Stomach (tissue), 9 donors: Measurements from ENCODE around the gene TMOD2. TPM values are rescaled to one million over a fixed set of nuclear protein-coding genes. Genes with fewer than 3 reads are reported as not detected.

ENCODE experiments used
- DNase-seq, 2 donors: peaks; one replicate each; pipeline versions ENCODE4 v3.0.0 to v3.0.0-alpha.2; 2013 to 2019
- H3K27ac ChIP-seq, 5 donors: fragments of 200-600 bp in 4 of 5; sonication (generic) in 4 of 5; one replicate each; pipeline ENCODE4 v1.5.1; 2013 to 2019; ENCODE audit warnings: mild to moderate bottlenecking in 1 of 5, moderate library complexity in 1 of 5
- H3K27me3 ChIP-seq, 3 donors: fragments of 200-600 bp; sonication (generic); one replicate each; pipeline ENCODE4 v1.5.1; 2017 to 2019; ENCODE audit warnings: mixed run types in 1 of 3
- H3K36me3 ChIP-seq, 4 donors: fragments of 200-600 bp; sonication (generic); 1 replicate in 3 of 4; 2 replicates in 1 of 4; pipeline ENCODE4 v1.5.1; 2016 to 2019
- H3K4me1 ChIP-seq, 4 donors: fragments of 200-600 bp; sonication (generic); one replicate each; pipeline ENCODE4 v1.5.1; 2016 to 2019
- H3K4me3 ChIP-seq, 4 donors: fragments of 200-600 bp; sonication (generic) in 3 of 4; one replicate each; pipeline ENCODE4 v1.5.1; 2016 to 2019; ENCODE audit warnings: mild to moderate bottlenecking in 1 of 4
- H3K9me3 ChIP-seq, 4 donors: fragments of 200-600 bp; sonication (generic); one replicate each; pipeline ENCODE4 v1.5.1; 2016 to 2019
- EP300 ChIP-seq: sonication (generic); formaldehyde crosslinking; IDR thresholded peaks from one replicate; pipeline ENCODE4 v1.6.1; 2017; ENCODE audit warnings: antibody characterized with exemption
- POLR2A ChIP-seq, 4 donors: fragments of 450-650 bp; IDR thresholded peaks; one replicate each; pipeline ENCODE4 v1.6.1; 2016; ENCODE audit warnings: antibody characterized with exemption in 4 of 4, control low read depth in 2 of 4, mild to moderate bottlenecking in 1 of 4, moderate library complexity in 1 of 4
- POLR2AphosphoS5 ChIP-seq, 3 donors: sonication (generic); formaldehyde crosslinking; IDR thresholded peaks; one replicate each; pipeline ENCODE4 v1.6.1; 2016; ENCODE audit warnings: antibody characterized with exemption in 3 of 3
- WGBS, 5 donors: extraction: QIAGEN DNeasy Blood & Tissue Kit in 3 of 5; methylation state at CpG; one replicate each; pipeline versions ENCODE4 v1.1.5 to v1.1.7; 2013 to 2018; 5-methylcytosine and 5-hydroxymethylcytosine counted together
- intact Hi-C: fragments of 100-400 bp; cut with DNase I; formaldehyde crosslinking; loops from one replicate; pipeline ENCODE4 v1.15.1; 2023; ENCODE audit warnings: low total_unique reads
- polyA plus RNA-seq, 3 donors: library from polyadenylated mRNA; stranded (reverse); fragments of 200-250 nt; gene quantifications; one replicate each; pipeline ENCODE4 v1.2.3, GENCODE V29; 2013
- total RNA-seq, 5 donors: library from RNA; depleted of rRNA; stranded (reverse); fragments of >200 nt; gene quantifications; one replicate each; pipeline versions ENCODE4 v1.1.0 to v1.2.3, GENCODE V29; 2014 to 2016
- TF ChIP-seq, protein P1 (sequence below), 7 experiments: fragments of 450-650 bp in 4 of 7; fragments of 200-600 bp in 3 of 7; sonication (generic) in 3 of 7; IDR thresholded peaks; one replicate each; pipeline ENCODE4 v1.5.1; 2016 to 2019; ENCODE audit warnings: antibody characterized with exemption in 7 of 7, control low read depth in 2 of 7, mild to moderate bottlenecking in 1 of 7
- donor health status: healthy with polysubstance abuse.
- donor health status: Bipolar disorder and iron deficiency.
- donor health status: healthy.

The TMOD2 gene
- total and polyA plus RNA-seq, 8 donors = 0.87 to 19.3 (median 3.1) TPM

DNA sequence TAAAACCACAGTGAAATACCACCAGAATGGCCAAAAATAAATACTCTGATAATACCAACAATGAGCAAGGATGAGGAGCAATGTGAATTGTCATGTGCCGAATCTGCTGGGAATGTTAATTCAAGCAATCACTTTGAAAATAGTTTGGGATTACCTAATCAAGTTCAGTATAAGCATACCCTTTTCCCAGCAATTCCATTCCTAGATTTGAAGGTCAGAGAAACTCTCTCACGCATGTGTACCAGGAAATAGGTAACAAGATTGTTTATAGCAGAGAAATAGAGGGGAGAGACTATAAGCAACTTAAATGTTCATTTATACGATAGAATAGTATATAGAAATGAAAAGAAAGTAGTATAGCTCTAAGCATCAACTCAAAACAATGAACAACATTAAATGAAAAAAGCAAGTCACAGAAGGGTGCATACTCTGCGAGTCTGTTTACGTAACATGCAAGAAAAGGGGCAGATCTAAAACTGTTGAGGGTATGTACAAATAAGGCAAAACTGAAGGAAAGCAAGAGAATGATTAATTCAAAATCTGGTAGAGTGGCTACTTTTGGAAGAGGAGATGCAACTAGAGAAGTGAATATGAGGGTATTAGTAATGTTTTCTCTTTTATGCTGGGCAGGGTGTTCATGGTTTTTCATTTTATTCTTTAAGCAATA lies 105.5 kb downstream of the TMOD2 start:
- no peaks in the 10 kb centered on the region for H3K27me3 ChIP-seq
- H3K27ac ChIP-seq = peak overlapping the region in 1 of 5 donors; percentile 43
- intact Hi-C loops = no loop called here
- DNase-seq = no peak
- peaks cover 13 to 53% (median 38%) of the 10 kb centered on the region in 4 donors for H3K4me1 ChIP-seq
- H3K9me3 ChIP-seq = no peaks in the 10 kb centered on the region
- no peaks in the 10 kb centered on the region for H3K36me3 ChIP-seq
- 73 to 81% (median 76%) methylated on average over 5 of the region's 5 CpGs for WGBS, 5 donors
- H3K4me3 ChIP-seq = no peak overlapping the region
- TF ChIP-seq POLR2AphosphoS5 (IDR thresholded peaks at IDR 0.05) (peak in 1 of 3 donors; percentile 6), POLR2A (IDR thresholded peaks at IDR 0.05) (no peak)

DNA sequence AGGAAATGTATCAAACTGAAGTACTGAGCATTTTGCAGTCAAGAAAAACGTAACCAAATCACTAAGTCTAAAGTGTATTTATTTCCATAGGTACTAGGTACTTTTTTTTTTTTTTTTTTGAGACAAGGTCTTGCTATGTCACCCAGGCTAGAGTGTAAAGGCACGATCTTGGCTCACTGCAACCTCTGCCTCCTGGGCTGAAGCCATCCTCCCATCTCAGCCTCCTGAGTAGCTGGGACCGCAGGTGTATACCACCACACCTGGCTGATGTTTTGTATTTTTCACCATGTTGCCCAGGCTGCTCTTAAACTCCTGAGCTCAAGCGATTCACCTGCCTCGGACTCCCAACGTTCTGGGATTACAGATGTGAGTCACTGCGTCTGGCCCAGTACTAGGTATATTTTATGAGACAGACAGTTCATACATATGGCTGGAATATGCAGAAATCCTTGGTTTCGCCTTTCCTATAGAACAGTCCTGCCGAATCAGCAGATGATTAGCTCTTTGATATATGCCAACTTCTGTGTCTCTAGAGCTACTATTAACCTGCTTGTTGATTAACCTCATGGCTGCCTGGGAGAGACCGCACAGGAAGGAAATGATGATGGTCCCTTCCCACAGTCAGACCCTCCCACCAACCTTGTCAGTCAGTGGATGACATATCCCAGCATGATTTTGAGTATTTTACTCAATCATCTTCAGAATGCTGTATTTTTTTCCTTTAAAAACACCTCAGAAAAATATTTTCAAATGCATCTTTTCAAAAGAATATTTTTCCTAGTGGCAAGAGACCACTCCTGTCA lies 110.4 kb downstream of the TMOD2 start:
- intact Hi-C loops = no loop called here
- H3K36me3 ChIP-seq = peaks cover 21 to 42% (median 39%) of the 10 kb centered on the region in 4 donors
- H3K9me3 ChIP-seq = no peaks in the 10 kb centered on the region
- H3K4me3 ChIP-seq = no peak overlapping the region
- DNase-seq = peak in 1 of 2 donors; percentile 33
- TF ChIP-seq POLR2A (IDR thresholded peaks at IDR 0.05) (no peak), EP300 (no peak), POLR2AphosphoS5 (IDR thresholded peaks at IDR 0.05) (no peak)
- TF ChIP-seq, protein P1, sequence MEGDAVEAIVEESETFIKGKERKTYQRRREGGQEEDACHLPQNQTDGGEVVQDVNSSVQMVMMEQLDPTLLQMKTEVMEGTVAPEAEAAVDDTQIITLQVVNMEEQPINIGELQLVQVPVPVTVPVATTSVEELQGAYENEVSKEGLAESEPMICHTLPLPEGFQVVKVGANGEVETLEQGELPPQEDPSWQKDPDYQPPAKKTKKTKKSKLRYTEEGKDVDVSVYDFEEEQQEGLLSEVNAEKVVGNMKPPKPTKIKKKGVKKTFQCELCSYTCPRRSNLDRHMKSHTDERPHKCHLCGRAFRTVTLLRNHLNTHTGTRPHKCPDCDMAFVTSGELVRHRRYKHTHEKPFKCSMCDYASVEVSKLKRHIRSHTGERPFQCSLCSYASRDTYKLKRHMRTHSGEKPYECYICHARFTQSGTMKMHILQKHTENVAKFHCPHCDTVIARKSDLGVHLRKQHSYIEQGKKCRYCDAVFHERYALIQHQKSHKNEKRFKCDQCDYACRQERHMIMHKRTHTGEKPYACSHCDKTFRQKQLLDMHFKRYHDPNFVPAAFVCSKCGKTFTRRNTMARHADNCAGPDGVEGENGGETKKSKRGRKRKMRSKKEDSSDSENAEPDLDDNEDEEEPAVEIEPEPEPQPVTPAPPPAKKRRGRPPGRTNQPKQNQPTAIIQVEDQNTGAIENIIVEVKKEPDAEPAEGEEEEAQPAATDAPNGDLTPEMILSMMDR (IDR thresholded peaks at IDR 0.05) = no peak
- WGBS, 5 donors = 86 to 89% (median 89%) methylated on average over 10 of the region's 10 CpGs
- H3K27me3 ChIP-seq = no peaks in the 10 kb centered on the region
- H3K4me1 ChIP-seq = peaks cover under 1 to 12% (median 7%) of the 10 kb centered on the region in 4 donors
- H3K27ac ChIP-seq = no peak overlapping the region

DNA sequence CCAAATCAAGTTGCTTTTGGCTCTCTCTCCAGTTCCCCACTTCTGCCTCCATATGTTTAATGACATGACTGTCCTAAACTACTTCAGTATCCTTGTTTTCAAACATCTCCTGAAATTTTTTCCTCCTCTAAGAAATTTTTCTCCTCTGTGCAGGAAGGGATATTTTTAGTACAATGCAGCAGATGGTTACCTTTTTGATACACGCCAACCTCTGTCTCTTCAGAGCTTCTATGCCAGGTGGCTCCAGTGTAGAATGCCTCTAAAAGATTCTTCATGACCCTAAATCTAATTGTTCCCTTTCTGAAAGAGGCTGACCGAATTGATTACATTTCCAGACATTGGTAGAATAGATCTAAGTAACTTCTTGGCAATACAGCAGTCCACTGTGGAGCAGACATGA lies 111.7 kb downstream of the TMOD2 start:
- TF ChIP-seq POLR2A (IDR thresholded peaks at IDR 0.05) (no peak), EP300 (no peak), POLR2AphosphoS5 (IDR thresholded peaks at IDR 0.05) (no peak)
- TF ChIP-seq, protein P1 (IDR thresholded peaks at IDR 0.05) = no peak
- Histone ChIP-seq H3K27ac (no peak overlapping the region), H3K27me3 (no peaks in the 10 kb centered on the region), H3K4me1 (peaks cover 0 to under 1% (median under 1%) of the 10 kb centered on the region in 4 donors), H3K9me3 (no peaks in the 10 kb centered on the region), H3K4me3 (no peak overlapping the region), H3K36me3 (peaks cover 21 to 54% (median 44%) of the 10 kb centered on the region in 4 donors)
- WGBS, 5 donors = 91 to 96% (median 94%) methylated on average over 2 of the region's 2 CpGs
- no peak for DNase-seq
- intact Hi-C loops = no loop called here

DNA sequence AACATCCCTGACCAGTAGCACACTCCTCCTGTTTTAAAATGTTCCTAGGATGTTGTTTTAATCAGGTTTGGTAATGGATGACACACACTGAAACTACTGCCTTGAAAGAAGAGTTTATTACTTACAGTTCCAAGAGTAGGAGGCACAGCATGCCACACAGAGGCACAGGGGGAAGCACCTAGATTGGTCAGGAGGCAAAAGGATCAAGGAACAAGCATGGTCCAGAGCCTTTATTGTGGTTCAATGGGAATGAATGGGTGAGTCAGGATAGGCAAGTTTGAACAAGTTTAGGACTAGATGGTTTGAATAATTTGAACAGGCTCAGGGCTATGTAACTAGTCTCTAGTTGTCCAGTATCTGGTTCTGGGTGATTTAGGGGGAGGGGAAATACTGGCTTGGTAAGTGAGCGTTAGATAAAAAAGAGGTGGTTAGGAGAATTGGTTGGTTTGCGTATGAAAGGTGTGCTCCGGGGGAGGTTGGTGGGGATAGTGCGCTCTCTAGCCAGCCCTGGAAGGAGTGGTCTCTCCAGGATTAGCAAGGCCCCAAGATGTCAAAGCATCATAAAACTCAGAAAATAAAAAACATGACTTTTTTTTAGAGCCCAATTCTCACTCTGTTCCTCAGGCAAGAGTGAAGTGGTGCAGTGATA lies 113.1 kb downstream of the TMOD2 start:
- DNase-seq = no peak
- Histone ChIP-seq H3K4me1 (peaks cover 0 to 9% (median 4%) of the 10 kb centered on the region in 4 donors), H3K4me3 (no peak overlapping the region), H3K9me3 (no peaks in the 10 kb centered on the region), H3K27me3 (no peaks in the 10 kb centered on the region), H3K27ac (no peak overlapping the region), H3K36me3 (peaks cover 21 to 68% (median 56%) of the 10 kb centered on the region in 4 donors)
- intact Hi-C loops = no loop called here
- WGBS, 5 donors = 95 to 98% (median 96%) methylated on average over 4 of the region's 4 CpGs
- TF ChIP-seq POLR2AphosphoS5 (IDR thresholded peaks at IDR 0.05) (no peak), POLR2A (IDR thresholded peaks at IDR 0.05) (no peak), EP300 (no peak)
- TF ChIP-seq, protein P1 (IDR thresholded peaks at IDR 0.05) = no peak
